HG02852 (cell line): Measurements from ENCODE around the gene ZNF490.

Experiments used
- ATAC-seq: cut with Tn5 transposase; IDR thresholded peaks from one replicate; pipeline ENCODE4 v1.9.1; 2021; ENCODE audit warnings: mild to moderate bottlenecking, moderate library complexity; ENCODE audit not compliant: unreplicated experiment

The ZNF490 gene

DNA sequence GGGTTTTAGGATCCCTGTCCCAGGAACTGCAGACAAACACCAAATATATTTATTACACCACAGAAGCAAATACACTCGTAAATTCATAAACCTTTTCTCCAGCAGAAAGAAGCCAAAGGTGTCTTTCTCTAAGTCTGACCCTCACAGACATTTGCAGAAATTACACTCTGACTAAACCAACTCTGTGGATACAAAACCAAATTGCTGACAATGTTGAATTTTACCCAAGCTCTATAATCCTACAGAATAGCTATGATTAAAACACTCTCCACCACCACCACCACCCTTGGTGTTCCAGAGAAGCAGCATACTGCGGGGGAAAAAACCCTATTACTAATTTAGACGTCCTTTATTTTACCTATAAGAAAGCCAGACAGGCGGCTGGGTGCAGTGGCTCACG is 64.5 kb downstream of the ZNF490 start:
- no peak for ATAC-seq

DNA sequence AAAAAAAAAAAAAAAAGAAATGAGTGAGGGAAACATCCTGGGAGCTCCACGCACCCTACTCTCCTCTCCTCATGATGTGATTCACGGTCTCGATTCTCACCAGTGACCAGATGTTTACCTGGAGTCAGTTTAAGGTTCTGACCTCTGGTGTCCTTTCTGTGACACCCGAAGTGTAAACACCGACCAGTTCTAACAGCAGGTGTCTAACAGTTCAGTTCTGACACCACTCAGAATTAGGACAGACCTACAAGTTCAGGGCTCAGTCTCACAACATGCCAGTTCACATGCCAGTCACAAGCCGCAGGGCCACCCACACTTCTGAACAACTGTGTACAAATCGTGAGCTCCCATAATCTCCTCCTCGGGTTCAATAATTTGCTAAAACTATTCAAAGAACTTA is 65.3 kb downstream of the ZNF490 start:
- ATAC-seq, result no peak

DNA sequence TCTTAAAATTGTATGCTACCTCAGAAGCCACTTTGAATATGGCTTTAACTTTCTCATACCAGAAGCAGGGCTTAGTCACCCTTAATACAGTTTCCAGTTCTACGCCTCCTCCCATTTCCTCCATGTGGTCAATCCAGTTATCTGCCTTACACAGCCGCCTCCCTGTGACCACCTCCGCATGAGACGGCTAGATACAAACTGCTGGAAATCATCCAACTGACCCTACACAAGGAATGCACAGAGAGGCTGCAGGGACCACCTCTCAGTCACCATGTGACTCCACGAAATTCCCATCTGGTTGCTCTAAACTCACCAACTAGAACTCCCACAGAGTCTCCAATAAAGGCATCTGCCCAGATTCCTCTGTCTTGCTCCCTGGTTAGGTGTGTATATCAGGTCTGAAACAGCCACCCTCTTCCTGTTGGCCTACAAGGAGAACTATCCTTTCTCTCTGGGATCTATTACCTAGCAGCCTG is 66.2 kb downstream of the ZNF490 start:
- ATAC-seq, result no peak

DNA sequence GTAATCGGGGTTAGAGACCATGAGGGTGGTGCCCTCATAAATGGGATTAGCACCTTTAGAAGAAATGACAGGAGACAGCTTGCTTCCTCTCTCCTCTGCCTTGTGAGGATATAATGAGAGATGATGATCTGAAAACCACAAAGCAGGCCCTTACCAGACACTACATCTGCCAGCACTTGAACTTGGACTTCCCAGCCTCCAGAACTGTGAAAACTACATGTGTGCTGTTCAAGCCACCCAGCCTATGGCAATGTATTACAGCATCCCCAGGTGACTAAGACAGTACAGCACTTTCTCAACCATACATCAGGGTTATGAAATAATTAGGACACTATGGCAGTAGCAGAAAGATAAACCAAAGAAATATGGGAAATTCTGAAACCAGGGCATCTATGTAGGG is 66.8 kb downstream of the ZNF490 start:
- no peak for ATAC-seq
